H1 (cell line): ENCODE results near the gene CCL4. TPM values are rescaled to one million over a fixed set of nuclear protein-coding genes. Genes with fewer than 3 reads are reported as not detected.
"Not testable (repeated sequence)": the region's sequence is repeated elsewhere in the genome, so short reads cannot be mapped to it uniquely, and the experiment has no call there.

Experiments used
- CTCF ChIA-PET: fragments of 300-600 bp; sonication (Branson Sonifier 250); formaldehyde crosslinking; loops from one replicate; lab custom pipeline; 2021; ENCODE audit not compliant: partially characterized antibody; lab: Charles Lee
- POLR2A ChIA-PET: fragments of 300-600 bp; sonication (Branson Sonifier 250); formaldehyde crosslinking; loops from one replicate; lab custom pipeline; 2021; ENCODE audit warnings: inconsistent platforms; ENCODE audit not compliant: partially characterized antibody; lab: Charles Lee
- DNase-seq, 2 experiments: peaks; one replicate each; pipeline versions ENCODE4 v3.0.0 to v3.0.0-alpha.2; 2010 to 2022; ENCODE audit warnings: low spot score in 2 of 2, low read depth in 1 of 2, mixed read lengths in 1 of 2
- FAIRE-seq: peaks from 2 replicates; lab custom pipeline; 2011; peaks lifted over from hg19 to GRCh38; lab: Jason Lieb, UNC
- H2AFZ ChIP-seq: 2 replicates; pipeline ENCODE4 v1.8.1; 2012; ENCODE audit warnings: low read length, inconsistent platforms
- H2AK5ac ChIP-seq: 2 replicates; pipeline ENCODE4 v1.6.1; 2013; ENCODE audit warnings: low read depth, low read length
- H2BK120ac ChIP-seq: replicated peaks from 2 replicates; pipeline ENCODE3; 2013; ENCODE audit warnings: low read depth, low read length, inconsistent platforms
- H2BK12ac ChIP-seq: 2 replicates; pipeline ENCODE4 v1.6.1; 2013; ENCODE audit warnings: low read depth, low read length
- H2BK15ac ChIP-seq: 2 replicates; pipeline ENCODE4 v1.6.1; 2013; ENCODE audit warnings: low read length
- H2BK20ac ChIP-seq: 2 replicates; pipeline ENCODE4 v1.6.1; 2013; ENCODE audit warnings: low read length
- H2BK5ac ChIP-seq: 2 replicates; pipeline ENCODE4 v1.6.1; 2013; ENCODE audit warnings: low read depth, low read length
- H3K14ac ChIP-seq: 2 replicates; pipeline ENCODE4 v1.6.1; 2013; ENCODE audit warnings: inconsistent platforms; ENCODE audit not compliant: insufficient read length
- H3K18ac ChIP-seq: 2 replicates; pipeline ENCODE4 v1.6.1; 2013; ENCODE audit warnings: low read length; ENCODE audit errors: extremely low read depth
- H3K23ac ChIP-seq: 2 replicates; pipeline ENCODE4 v1.6.1; 2013; ENCODE audit warnings: inconsistent platforms; ENCODE audit not compliant: insufficient read length
- H3K23me2 ChIP-seq: 2 replicates; pipeline ENCODE4 v1.6.1; 2013; ENCODE audit warnings: low read depth, low read length
- H3K27ac ChIP-seq: 2 replicates; pipeline ENCODE4 v1.6.1; 2011; ENCODE audit warnings: low read depth, low read length, inconsistent platforms
- H3K27me3 ChIP-seq, 4 experiments: replicated peaks in 1 of 4; 1 replicate in 1 of 4; 2 replicates in 3 of 4; pipeline versions ENCODE4 v1.6.1 to v1.8.1; 2011 to 2013; ENCODE audit warnings: low read length in 3 of 4, mild to moderate bottlenecking in 3 of 4, inconsistent platforms in 2 of 4, mixed read lengths in 2 of 4, moderate library complexity in 1 of 4; ENCODE audit not compliant: control insufficient read depth in 3 of 4, insufficient read depth in 3 of 4; ENCODE audit errors: extremely low read depth in 1 of 4
- H3K36me3 ChIP-seq, 4 experiments: 2 replicates each; pipeline versions ENCODE4 v1.6.1 to v1.8.1; 2011 to 2013; ENCODE audit warnings: mild to moderate bottlenecking in 4 of 4, low read length in 3 of 4, moderate library complexity in 2 of 4, control low read depth in 1 of 4, inconsistent platforms in 1 of 4; ENCODE audit not compliant: insufficient read depth in 4 of 4, control insufficient read depth in 2 of 4
- H3K4ac ChIP-seq: replicated peaks from 2 replicates; pipeline ENCODE3; 2013; ENCODE audit warnings: low read length, low read depth, mixed read lengths, inconsistent platforms; ENCODE audit not compliant: insufficient read length
- H3K4me1 ChIP-seq, 4 experiments: replicated peaks in 1 of 4; 1 replicate in 1 of 4; 2 replicates in 3 of 4; pipeline versions ENCODE4 v1.6.1 to v1.8.1; 2011 to 2013; ENCODE audit warnings: low read length in 3 of 4, inconsistent platforms in 2 of 4, mixed read lengths in 1 of 4; ENCODE audit not compliant: insufficient read depth in 4 of 4, control insufficient read depth in 3 of 4
- H3K4me2 ChIP-seq, 2 experiments: 2 replicates each; pipeline versions ENCODE4 v1.6.1 to v1.8.1; 2011 to 2013; ENCODE audit warnings: low read depth in 2 of 2, low read length in 2 of 2, control low read depth in 1 of 2, inconsistent platforms in 1 of 2, mild to moderate bottlenecking in 1 of 2; ENCODE audit not compliant: insufficient read depth in 1 of 2
- H3K4me3 ChIP-seq, 4 experiments: fragments of 200-600, 300-600 bp in 1 of 4; sonication (generic), shearing (Covaris generic), sonication (Bioruptor Twin) in 1 of 4; 2 replicates each; pipeline versions ENCODE4 v1.5.1 to v1.8.1; 2011 to 2016; ENCODE audit warnings: low read length in 4 of 4, low read depth in 3 of 4, control low read depth in 2 of 4, inconsistent platforms in 2 of 4, mild to moderate bottlenecking in 2 of 4, mixed read lengths in 1 of 4, moderate library complexity in 1 of 4; ENCODE audit not compliant: insufficient read depth in 2 of 4; ENCODE audit errors: extremely low read depth in 1 of 4
- H3K56ac ChIP-seq: replicated peaks from 2 replicates; pipeline ENCODE3; 2013; ENCODE audit warnings: low read depth, mild to moderate bottlenecking, mixed read lengths, low read length, inconsistent platforms; ENCODE audit not compliant: insufficient read length
- H3K79me1 ChIP-seq: 2 replicates; pipeline ENCODE4 v1.6.1; 2013; ENCODE audit warnings: low read depth, low read length, control low read depth
- H3K79me2 ChIP-seq, 2 experiments: 2 replicates each; pipeline versions ENCODE4 v1.6.1 to v1.8.1; 2012 to 2013; ENCODE audit warnings: low read length in 2 of 2, mild to moderate bottlenecking in 2 of 2, inconsistent platforms in 1 of 2; ENCODE audit not compliant: insufficient read depth in 2 of 2, control insufficient read depth in 1 of 2
- H3K9ac ChIP-seq, 4 experiments: replicated peaks in 1 of 4; 1 replicate in 1 of 4; 2 replicates in 3 of 4; pipeline versions ENCODE4 v1.6.1 to v1.8.1; 2011 to 2013; ENCODE audit warnings: low read depth in 3 of 4, low read length in 3 of 4, control low read depth in 2 of 4, mild to moderate bottlenecking in 2 of 4, moderate library complexity in 2 of 4, inconsistent platforms in 1 of 4; ENCODE audit errors: extremely low read depth in 1 of 4
- H3K9me3 ChIP-seq, 2 experiments: 2 replicates each; pipeline versions ENCODE4 v1.6.1 to v1.8.1; 2012 to 2013; ENCODE audit warnings: mild to moderate bottlenecking in 2 of 2, moderate library complexity in 2 of 2, control low read depth in 1 of 2, inconsistent platforms in 1 of 2, low read depth in 1 of 2, low read length in 1 of 2, mixed read lengths in 1 of 2; ENCODE audit not compliant: insufficient read depth in 2 of 2
- H4K20me1 ChIP-seq, 2 experiments: replicated peaks in 1 of 2; 2 replicates each; pipeline versions ENCODE3 to v1.8.1; 2011 to 2013; ENCODE audit warnings: inconsistent platforms in 2 of 2, low read length in 2 of 2, mild to moderate bottlenecking in 1 of 2; ENCODE audit not compliant: insufficient read depth in 2 of 2, control insufficient read depth in 1 of 2
- H4K5ac ChIP-seq: 2 replicates; pipeline ENCODE4 v1.6.1; 2013; ENCODE audit warnings: low read length, low read depth, mixed read lengths, inconsistent platforms; ENCODE audit not compliant: insufficient read length
- H4K8ac ChIP-seq: 2 replicates; pipeline ENCODE4 v1.8.0; 2013; ENCODE audit warnings: mild to moderate bottlenecking, moderate library complexity, low read length, inconsistent platforms; ENCODE audit not compliant: insufficient read depth; ENCODE audit errors: extremely low read depth
- H4K91ac ChIP-seq: replicated peaks from 2 replicates; pipeline ENCODE3; 2013; ENCODE audit warnings: low read length, mixed read lengths, inconsistent platforms; ENCODE audit not compliant: insufficient read length
- WGBS, 2 experiments: shearing (Covaris generic) in 1 of 2; methylation state at CpG; one replicate each; pipeline versions ENCODE4 v1.1.6 to v1.1.7; 2013 to 2015; ENCODE audit warnings: low lambda C conversion rate in 2 of 2, mixed read lengths in 2 of 2, inconsistent platforms in 1 of 2, low coverage in 1 of 2, missing lambda C conversion rate in 1 of 2; ENCODE audit not compliant: insufficient replicate concordance in 2 of 2, insufficient coverage in 1 of 2, insufficient read length in 1 of 2; ENCODE audit errors: extremely low coverage in 1 of 2, missing lambda C conversion rate in 1 of 2; 5-methylcytosine and 5-hydroxymethylcytosine counted together
- long read RNA-seq, 2 experiments: library from RNA in 1 of 2; library from capped mRNA in 1 of 2; stranded (forward); transcript quantifications; one replicate each; pipeline ENCODE4 v2.0.0, GENCODE V29; 2021; ENCODE audit warnings: inconsistent platforms in 1 of 2
- polyA minus RNA-seq, 3 experiments: library from RNA; depleted of rRNA, polyadenylated mRNA; stranded (reverse); fragments of >200 nt; gene quantifications; 1 replicate in 2 of 3; 2 replicates in 1 of 3; pipeline ENCODE4 v1.2.3, GENCODE V29; 2011
- polyA plus RNA-seq, 7 experiments: library from polyadenylated mRNA; depleted of rRNA in 3 of 7; stranded (reverse) in 5 of 7; unstranded in 2 of 7; fragments of >200 nt in 5 of 7; fragments of 200-250 nt in 2 of 7; gene quantifications; 1 replicate in 5 of 7; 2 replicates in 1 of 7; 4 replicates in 1 of 7; pipeline versions ENCODE4 v1.2.1 to v1.2.3, GENCODE V29; 2011 to 2013; ENCODE audit warnings: missing spikeins in 2 of 7, mixed read lengths in 2 of 7
- total RNA-seq: library from RNA; stranded (reverse); fragmentation: NEBNext Ultra II Directional; extraction: Animal tissue kit (Norgen Biotek cat#: 25700); gene quantifications from 2 replicates; pipeline ENCODE4 v1.2.1, GENCODE V29; 2021

The CCL4 gene
- total RNA-seq (not detected in 2 replicates), polyA plus RNA-seq (2011; rRNA removed) (not detected in 2 replicates), polyA minus RNA-seq (2011; rRNA and poly(A)+ RNA removed) (not detected in 2 replicates)
- polyA plus RNA-seq (2011; cell fraction: cytosol; rRNA removed) = not detected
- not detected for polyA plus RNA-seq (2011; cell fraction: nucleus; rRNA removed)
- polyA plus RNA-seq (2012, experiment 1 of 2) = not detected in 4 replicates
- not detected for polyA plus RNA-seq (2012, experiment 2 of 2)
- polyA plus RNA-seq (2013, experiment 1 of 2) = not detected
- polyA plus RNA-seq (2013, experiment 2 of 2) = not detected
- not detected for polyA minus RNA-seq (2011; cell fraction: cytosol; rRNA and poly(A)+ RNA removed)
- not detected for polyA minus RNA-seq (2011; cell fraction: nucleus; rRNA and poly(A)+ RNA removed)
- long read RNA-seq, experiment 1 = 0 reads
- long read RNA-seq, experiment 2 = 0 reads

- H2BK12ac ChIP-seq, H3K56ac ChIP-seq, H2AK5ac ChIP-seq, H4K91ac ChIP-seq, H4K5ac ChIP-seq, H3K36me3 ChIP-seq, H4K8ac ChIP-seq, H2BK15ac ChIP-seq, H2BK5ac ChIP-seq, H3K27ac ChIP-seq, H3K23me2 ChIP-seq, H3K4me1 ChIP-seq, H3K9ac ChIP-seq, H3K79me2 ChIP-seq, H3K9me3 ChIP-seq, H2BK20ac ChIP-seq, H3K4ac ChIP-seq, H4K20me1 ChIP-seq, H3K14ac ChIP-seq, H2AFZ ChIP-seq, H3K4me2 ChIP-seq, DNase-seq, POLR2A ChIA-PET, FAIRE-seq, H3K4me3 ChIP-seq, H3K23ac ChIP-seq, H3K79me1 ChIP-seq, H3K18ac ChIP-seq, H3K27me3 ChIP-seq, H2BK120ac ChIP-seq: not testable (repeated sequence)
- CTCF ChIA-PET = interaction anchor here (0.6 kb wide), 1 partner anchor 46 kb away, joined by 3 read pairs; no protein-coding TSS in a partner anchor
- 83% methylated on average over 6 of the region's 6 CpGs; no CpG with 5 or more reads in 1 of the 2 experiments for WGBS, 2 experiments
Measured at GRCh38 chr17:36103401-36103975, at the start of gene CCL4. CCL4 (plus strand) TSS chr17:36103827; CDS start chr17:36103906, 79 bp downstream.
